PFSK-1 (cell line): Measurements from ENCODE around the gene ANKS1A.

ENCODE experiments used
- FOXP2 ChIP-seq: optimal IDR thresholded peaks from 2 replicates; pipeline ENCODE3; 2011; ENCODE audit warnings: borderline replicate concordance, control low read depth, inconsistent platforms; ENCODE audit not compliant: insufficient read depth; ENCODE audit errors: extremely low read length, extremely low read depth
- POLR2AphosphoS5 ChIP-seq: IDR thresholded peaks from 2 replicates; pipeline ENCODE4 v1.6.1; 2012; ENCODE audit warnings: low read depth, mild to moderate bottlenecking, control low read depth, low read length, moderate library complexity
- SIN3A ChIP-seq: IDR thresholded peaks from 2 replicates; pipeline ENCODE4 v1.6.1; 2012; ENCODE audit warnings: mild to moderate bottlenecking, low read length, moderate library complexity, borderline replicate concordance; ENCODE audit not compliant: insufficient read depth
- TAF1 ChIP-seq: IDR thresholded peaks from 2 replicates; pipeline ENCODE4 v1.6.1; 2012; ENCODE audit warnings: low read length, control low read depth, borderline replicate concordance; ENCODE audit not compliant: insufficient read depth
- TF ChIP-seq, protein P1 (sequence below), 2 experiments: IDR thresholded peaks; 2 replicates each; pipeline versions ENCODE4 v1.6.1 to v1.8.0; 2011 to 2012; ENCODE audit warnings: low read depth in 2 of 2, low read length in 2 of 2, control low read depth in 1 of 2, inconsistent platforms in 1 of 2, mild to moderate bottlenecking in 1 of 2, moderate library complexity in 1 of 2; ENCODE audit not compliant: insufficient read depth in 1 of 2

Gene ANKS1A

DNA sequence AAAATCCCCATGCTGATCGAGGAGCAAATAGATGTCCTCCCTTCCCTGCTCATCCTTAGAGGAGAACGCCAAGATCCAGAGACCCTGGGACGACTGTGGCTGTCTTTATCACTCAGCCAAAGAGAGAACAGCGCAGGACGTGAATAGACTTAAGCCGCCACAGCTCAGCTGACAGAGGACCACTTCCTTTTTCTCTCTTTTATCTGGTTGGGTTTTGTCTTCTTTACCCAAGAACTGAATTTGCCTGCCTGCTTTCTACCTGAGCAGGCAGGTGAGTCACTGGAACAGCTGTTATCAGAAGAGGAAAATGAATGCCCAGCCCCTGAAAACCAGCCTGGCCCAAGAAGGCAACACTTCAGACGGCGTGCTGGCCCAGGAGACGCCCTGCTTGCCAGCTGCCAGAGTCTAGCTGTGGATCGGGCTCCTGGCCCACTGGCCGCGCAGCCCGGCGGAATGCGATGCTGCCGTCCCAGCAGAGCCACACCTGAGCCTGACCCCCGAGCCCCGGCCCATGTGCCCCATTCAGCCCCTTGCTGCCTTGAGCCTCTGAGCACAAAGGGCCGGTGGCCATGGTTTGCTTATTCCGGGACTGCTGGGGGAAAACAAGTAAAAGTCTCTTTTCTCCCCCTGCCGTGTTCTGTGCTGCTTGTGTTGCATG lies 169.9 kb downstream of the ANKS1A start:
- TF ChIP-seq TAF1 (no peak), SIN3A (no peak), POLR2AphosphoS5 (no peak), FOXP2 (no peak)
- TF ChIP-seq, protein P1, sequence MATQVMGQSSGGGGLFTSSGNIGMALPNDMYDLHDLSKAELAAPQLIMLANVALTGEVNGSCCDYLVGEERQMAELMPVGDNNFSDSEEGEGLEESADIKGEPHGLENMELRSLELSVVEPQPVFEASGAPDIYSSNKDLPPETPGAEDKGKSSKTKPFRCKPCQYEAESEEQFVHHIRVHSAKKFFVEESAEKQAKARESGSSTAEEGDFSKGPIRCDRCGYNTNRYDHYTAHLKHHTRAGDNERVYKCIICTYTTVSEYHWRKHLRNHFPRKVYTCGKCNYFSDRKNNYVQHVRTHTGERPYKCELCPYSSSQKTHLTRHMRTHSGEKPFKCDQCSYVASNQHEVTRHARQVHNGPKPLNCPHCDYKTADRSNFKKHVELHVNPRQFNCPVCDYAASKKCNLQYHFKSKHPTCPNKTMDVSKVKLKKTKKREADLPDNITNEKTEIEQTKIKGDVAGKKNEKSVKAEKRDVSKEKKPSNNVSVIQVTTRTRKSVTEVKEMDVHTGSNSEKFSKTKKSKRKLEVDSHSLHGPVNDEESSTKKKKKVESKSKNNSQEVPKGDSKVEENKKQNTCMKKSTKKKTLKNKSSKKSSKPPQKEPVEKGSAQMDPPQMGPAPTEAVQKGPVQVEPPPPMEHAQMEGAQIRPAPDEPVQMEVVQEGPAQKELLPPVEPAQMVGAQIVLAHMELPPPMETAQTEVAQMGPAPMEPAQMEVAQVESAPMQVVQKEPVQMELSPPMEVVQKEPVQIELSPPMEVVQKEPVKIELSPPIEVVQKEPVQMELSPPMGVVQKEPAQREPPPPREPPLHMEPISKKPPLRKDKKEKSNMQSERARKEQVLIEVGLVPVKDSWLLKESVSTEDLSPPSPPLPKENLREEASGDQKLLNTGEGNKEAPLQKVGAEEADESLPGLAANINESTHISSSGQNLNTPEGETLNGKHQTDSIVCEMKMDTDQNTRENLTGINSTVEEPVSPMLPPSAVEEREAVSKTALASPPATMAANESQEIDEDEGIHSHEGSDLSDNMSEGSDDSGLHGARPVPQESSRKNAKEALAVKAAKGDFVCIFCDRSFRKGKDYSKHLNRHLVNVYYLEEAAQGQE (IDR thresholded peaks at IDR 0.05; ENCODE audit: insufficient read depth in 1 of 2, low read depth in 2 of 2, low read length in 2 of 2), result no peak

- no peak for TF ChIP-seq SIN3A
- TF ChIP-seq, protein P1 (IDR thresholded peaks at IDR 0.05; ENCODE audit: insufficient read depth in 1 of 2, low read depth in 2 of 2, low read length in 2 of 2), result no peak
- no peak for TF ChIP-seq FOXP2
- no peak for TF ChIP-seq TAF1
- TF ChIP-seq POLR2AphosphoS5, result no peak
Observed at GRCh38 chr6:35059596-35060345, 170.7 kb downstream of the ANKS1A start.

DNA sequence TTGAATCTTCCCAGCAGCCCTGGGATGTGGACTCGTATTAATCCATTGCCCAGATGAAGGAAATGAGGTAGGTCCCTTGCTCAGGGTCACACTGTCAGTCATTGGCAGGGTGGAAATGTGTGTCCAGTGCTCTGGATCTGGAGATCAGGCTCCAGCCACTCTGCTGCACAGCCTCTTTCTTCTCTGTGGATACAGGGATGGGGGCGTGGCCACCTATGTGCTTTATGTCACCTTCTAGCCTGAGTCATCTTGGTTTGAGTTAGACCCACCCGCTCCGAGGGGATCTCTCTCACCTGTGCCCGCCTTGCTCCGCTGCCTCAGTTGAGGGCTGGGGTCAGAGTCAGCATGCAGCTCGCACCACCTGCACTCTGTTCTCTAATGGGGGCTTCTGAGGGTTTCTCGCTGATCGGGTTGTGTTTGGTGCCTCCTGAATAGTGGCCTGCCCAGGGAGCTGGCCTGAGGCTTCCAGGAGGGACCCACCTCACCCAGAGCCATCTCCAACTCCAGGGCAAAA lies 172.1 kb downstream of the ANKS1A start:
- TF ChIP-seq SIN3A, result no peak
- TF ChIP-seq FOXP2, result no peak
- TF ChIP-seq POLR2AphosphoS5, result no peak
- TF ChIP-seq, protein P1 (IDR thresholded peaks at IDR 0.05; ENCODE audit: insufficient read depth in 1 of 2, low read depth in 2 of 2, low read length in 2 of 2), result no peak
- no peak for TF ChIP-seq TAF1

DNA sequence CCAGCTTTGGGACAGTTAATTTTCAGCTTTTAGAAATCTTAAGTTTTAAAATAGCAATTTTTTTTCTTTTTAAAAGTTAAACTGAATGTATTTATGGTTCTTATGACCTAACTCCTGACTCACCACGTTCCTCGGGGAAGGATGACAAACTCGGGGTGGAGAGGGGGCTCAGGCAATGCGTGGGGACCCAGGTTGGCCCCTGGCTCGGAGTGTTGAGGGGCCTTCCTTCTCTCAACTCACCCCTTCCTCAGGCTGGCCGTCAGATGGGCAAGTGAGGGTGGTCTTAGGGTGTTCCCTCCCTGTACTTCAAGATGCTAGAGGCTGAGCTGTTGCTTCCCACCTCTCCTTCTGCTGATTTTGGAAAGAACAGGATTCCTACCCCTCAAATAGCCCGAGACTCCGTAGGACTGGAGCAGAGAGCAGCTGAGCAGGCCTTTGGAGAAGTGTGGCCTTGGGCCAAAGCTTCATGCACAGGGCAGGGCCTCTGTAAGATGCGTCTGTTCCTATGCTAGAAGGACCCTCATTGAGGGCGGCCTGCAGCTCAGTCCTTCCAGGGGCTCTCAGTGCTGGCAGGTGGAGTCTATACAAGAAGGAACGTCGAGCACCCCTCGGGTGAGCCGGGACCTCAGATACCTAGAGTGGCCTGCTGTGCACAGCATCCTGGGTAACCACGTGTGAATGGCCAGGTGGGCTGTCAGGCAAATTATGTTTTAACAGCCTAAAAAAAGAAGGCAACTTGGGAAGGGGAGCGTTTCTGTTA lies 172.8 kb downstream of the ANKS1A start:
- TF ChIP-seq FOXP2, result no peak
- TF ChIP-seq POLR2AphosphoS5, result no peak
- TF ChIP-seq, protein P1 (IDR thresholded peaks at IDR 0.05; ENCODE audit: insufficient read depth in 1 of 2, low read depth in 2 of 2, low read length in 2 of 2), result no peak
- TF ChIP-seq TAF1, result no peak
